CD4-positive, alpha-beta T cell (primary cell): Measurements from ENCODE around the gene ULK4. TPM values are rescaled to one million over a fixed set of nuclear protein-coding genes. Genes with fewer than 3 reads are reported as not detected.

Experiments used
- ATAC-seq: fragments of 200-7000 bp; cut with Tn5 transposase; one replicate; pipeline ENCODE4 v1.10.0; 2022; ENCODE audit warnings: mild to moderate bottlenecking; ENCODE audit not compliant: poor library complexity
- CTCF ChIA-PET: fragments of 350-600 bp; sonication (Branson Sonifier 250); formaldehyde crosslinking; loops from one replicate; lab custom pipeline; 2021; ENCODE audit warnings: antibody characterized with exemption, inconsistent platforms; lab: Charles Lee
- POLR2A ChIA-PET: fragments of 350-600 bp; sonication (Branson Sonifier 250); formaldehyde crosslinking; loops from one replicate; lab custom pipeline; 2021; ENCODE audit warnings: antibody characterized with exemption, inconsistent platforms; lab: Charles Lee
- DNase-seq, 14 experiments: peaks; one replicate each; pipeline ENCODE4 v3.0.0-alpha.2; 2013 to 2020; ENCODE audit warnings: mixed read lengths in 2 of 14
- H3K27ac ChIP-seq, 2 donors: one replicate each; pipeline versions ENCODE4 v1.5.1 to v1.7.0; 2013; ENCODE audit warnings: low read length in 2 of 2, low read depth in 1 of 2, mild to moderate bottlenecking in 1 of 2
- H3K27me3 ChIP-seq, 2 experiments: 1 replicate in 1 of 2; 2 replicates in 1 of 2; pipeline versions ENCODE4 v1.6.1 to v1.7.0; 2013; ENCODE audit warnings: low read length in 2 of 2, control low read depth in 1 of 2, mild to moderate bottlenecking in 1 of 2, moderate library complexity in 1 of 2; ENCODE audit not compliant: insufficient read depth in 2 of 2, control insufficient read depth in 1 of 2
- H3K36me3 ChIP-seq: one replicate; pipeline ENCODE4 v1.6.1; 2013; ENCODE audit warnings: low read length, control low read depth; ENCODE audit not compliant: insufficient read depth
- H3K4me1 ChIP-seq: one replicate; pipeline ENCODE4 v1.6.1; 2013; ENCODE audit warnings: low read length, control low read depth; ENCODE audit not compliant: insufficient read depth
- H3K4me3 ChIP-seq: one replicate; pipeline ENCODE4 v1.5.1; 2013; ENCODE audit warnings: mild to moderate bottlenecking, low read length, moderate library complexity
- H3K9me3 ChIP-seq, 2 experiments: 1 replicate in 1 of 2; 2 replicates in 1 of 2; pipeline versions ENCODE4 v1.6.1 to v1.7.0; 2013; ENCODE audit warnings: low read length in 2 of 2, mild to moderate bottlenecking in 2 of 2, control low read depth in 1 of 2, moderate library complexity in 1 of 2; ENCODE audit not compliant: control insufficient read depth in 1 of 2, insufficient read depth in 1 of 2
- H3K27ac Mint-ChIP-seq: one replicate; pipeline ENCODE4 v1.8.0; 2020; ENCODE audit warnings: mixed read lengths
- H3K27me3 Mint-ChIP-seq: one replicate; pipeline ENCODE4 v1.8.0; 2021; ENCODE audit warnings: mixed read lengths
- H3K36me3 Mint-ChIP-seq: one replicate; pipeline ENCODE4 v1.8.0; 2021; ENCODE audit warnings: low read depth, mixed read lengths
- H3K4me1 Mint-ChIP-seq: one replicate; pipeline ENCODE4 v1.8.0; 2021; ENCODE audit warnings: low read depth, mixed read lengths
- H3K4me3 Mint-ChIP-seq: one replicate; pipeline ENCODE4 v1.8.0; 2020; ENCODE audit warnings: mild to moderate bottlenecking, mixed read lengths
- H3K9me3 Mint-ChIP-seq: one replicate; pipeline ENCODE4 v1.8.0; 2020; ENCODE audit warnings: mixed read lengths
- CTCF ChIP-seq: fragments of 200-600 bp; IDR thresholded peaks from one replicate; pipeline ENCODE4 v1.8.0; 2022; ENCODE audit warnings: antibody characterized with exemption, mild to moderate bottlenecking
- intact Hi-C, 2 experiments: fragments of 100-400 bp; cut with DNase I in 1 of 2; cut with micrococcal nuclease in 1 of 2; formaldehyde crosslinking; loops; one replicate each; pipeline versions ENCODE4 v1.15.1 to v1.9.0; 2023 to 2025; cut with DNase I, micrococcal nuclease
- total RNA-seq, 174 experiments: library from RNA in 2 of 174; stranded (reverse) in 2 of 174; gene quantifications; one replicate each; pipeline ENCODE4 v1.2.3 and lab custom pipeline; 2021 to 2026

Gene ULK4
- total RNA-seq, 2 experiments from 2014 or later = 23.8 to 28.6 TPM

- CTCF ChIA-PET = no interaction called here
- Histone ChIP-seq H3K27me3 (no peaks in the 10 kb centered on the region), H3K4me1 (peaks cover 20% of the 10 kb centered on the region), H3K4me3 (no peak overlapping the region), H3K27ac (no peak overlapping the region), H3K9me3 (peaks cover 0 to 4% of the 10 kb centered on the region in 2 experiments), H3K36me3 (no peaks in the 10 kb centered on the region)
- Mint-ChIP-seq H3K4me3 (peak overlapping the region; percentile 39), H3K4me1 (peaks cover 87% of the 10 kb centered on the region), H3K9me3 (no peaks in the 10 kb centered on the region), H3K27ac (peak overlapping the region; percentile 10), H3K27me3 (no peaks in the 10 kb centered on the region), H3K36me3 (peaks cover 28% of the 10 kb centered on the region)
- TF ChIP-seq CTCF = no peak
- DNase-seq (no peak), ATAC-seq (no peak)
- intact Hi-C loops = loop anchor here in 1 of 2 experiments (10.0 kb wide), 1 partner anchor 1803 kb away; the partner anchor contains the start of gene RPSA
- POLR2A ChIA-PET = interaction anchor here (1.4 to 1.7 kb wide), 2 partner anchors 8 to 18 kb away, joined by 4 to 8 read pairs; partner anchors contain the start of gene CTNNB1
Measured at GRCh38 chr3:41207355-41207754, 754.5 kb downstream of the ULK4 start.

- H3K4me3 ChIP-seq = no peak overlapping the region
- Mint-ChIP-seq H3K4me3 (peak overlapping the region; percentile 45), H3K27me3 (no peaks in the 10 kb centered on the region), H3K9me3 (no peaks in the 10 kb centered on the region), H3K4me1 (peaks cover 90% of the 10 kb centered on the region), H3K27ac (no peak overlapping the region), H3K36me3 (peaks cover 20% of the 10 kb centered on the region)
- H3K4me1 ChIP-seq = peaks cover 23% of the 10 kb centered on the region
- no peak for TF ChIP-seq CTCF
- ATAC-seq (no peak), DNase-seq (no peak)
- no peaks in the 10 kb centered on the region for H3K36me3 ChIP-seq
- peaks cover 0 to 4% of the 10 kb centered on the region in 2 experiments for H3K9me3 ChIP-seq
- POLR2A ChIA-PET = interaction anchor here (0.6 kb wide), 1 partner anchor 31 kb away, joined by 3 read pairs; no protein-coding TSS in a partner anchor
- CTCF ChIA-PET = no interaction called here
- no peaks in the 10 kb centered on the region for H3K27me3 ChIP-seq
- intact Hi-C loops = loop anchor here in 1 of 2 experiments (10.0 kb wide), 1 partner anchor 1801 kb away; the partner anchor contains the start of gene RPSA
- H3K27ac ChIP-seq = no peak overlapping the region
Measured at GRCh38 chr3:41205591-41205990, 756.3 kb downstream of the ULK4 start.

- intact Hi-C loops = loop anchor here (5.0 to 10.0 kb wide), 3 partner anchors 33 to 1800 kb away; partner anchors contain the start of gene RPSA (in 1 of the 2)
- Histone ChIP-seq H3K36me3 (no peaks in the 10 kb centered on the region), H3K27me3 (no peaks in the 10 kb centered on the region), H3K4me1 (peaks cover 22% of the 10 kb centered on the region), H3K9me3 (no peaks in the 10 kb centered on the region), H3K27ac (no peak overlapping the region), H3K4me3 (no peak overlapping the region)
- Mint-ChIP-seq H3K4me3 (peak overlapping the region; percentile 59), H3K4me1 (peaks cover 91% of the 10 kb centered on the region), H3K27me3 (no peaks in the 10 kb centered on the region), H3K27ac (no peak overlapping the region), H3K36me3 (peaks cover 23% of the 10 kb centered on the region), H3K9me3 (no peaks in the 10 kb centered on the region)
- DNase-seq = no peak
- ChIA-PET POLR2A (no interaction called here), CTCF (no interaction called here)
- no peak for TF ChIP-seq CTCF
- ATAC-seq = no peak
Measured at GRCh38 chr3:41204369-41204768, 757.5 kb downstream of the ULK4 start.
